B cell (primary cell): ENCODE measurements around the gene TTC9C. TPM values are rescaled to one million over a fixed set of nuclear protein-coding genes. Genes with fewer than 3 reads are reported as not detected.

ENCODE experiments used
- ATAC-seq: fragments of 200-7000 bp; cut with Tn5 transposase; one replicate; pipeline ENCODE4 v1.10.0; 2021; ENCODE audit warnings: low read depth, mild to moderate bottlenecking, moderate number of reproducible peaks, moderate library complexity
- CTCF ChIA-PET: fragments of 350-600 bp; sonication (Branson Sonifier 250); formaldehyde crosslinking; loops from one replicate; lab custom pipeline; 2021; ENCODE audit warnings: antibody characterized with exemption, inconsistent platforms; lab: Charles Lee
- POLR2A ChIA-PET: fragments of 350-600 bp; sonication (Branson Sonifier 250); formaldehyde crosslinking; loops from one replicate; lab custom pipeline; 2021; ENCODE audit warnings: antibody characterized with exemption; lab: Charles Lee
- DNase-seq: peaks from one replicate; pipeline ENCODE4 v3.0.0; 2013
- H2AFZ ChIP-seq: 2 replicates; pipeline ENCODE4 v1.6.1; 2012; ENCODE audit warnings: mild to moderate bottlenecking, low read depth, low read length; ENCODE audit not compliant: insufficient read depth, poor library complexity, severe bottlenecking
- H3K27ac ChIP-seq, 2 donors: 1 replicate in 1 of 2; 2 replicates in 1 of 2; pipeline ENCODE4 v1.5.1; 2012 to 2013; ENCODE audit warnings: low read length in 2 of 2, mild to moderate bottlenecking in 2 of 2, moderate library complexity in 1 of 2
- H3K27me3 ChIP-seq, 4 experiments: fragments of 200-600 bp in 1 of 4; sonication (generic) in 1 of 4; replicated peaks in 1 of 4; 1 replicate in 2 of 4; 2 replicates in 2 of 4; pipeline versions ENCODE4 v1.6.1 to v1.7.0; 2013 to 2016; ENCODE audit warnings: low read length in 3 of 4, mild to moderate bottlenecking in 2 of 4, mixed read lengths in 1 of 4, moderate library complexity in 1 of 4; ENCODE audit not compliant: insufficient read depth in 4 of 4, control insufficient read depth in 3 of 4; ENCODE audit errors: control extremely low read depth in 1 of 4
- H3K36me3 ChIP-seq, 2 experiments: replicated peaks in 1 of 2; 1 replicate in 1 of 2; 2 replicates in 1 of 2; pipeline versions ENCODE4 v1.6.1 to v1.7.1; 2013; ENCODE audit warnings: low read length in 1 of 2; ENCODE audit not compliant: insufficient read depth in 2 of 2, control insufficient read depth in 1 of 2; ENCODE audit errors: control extremely low read depth in 1 of 2, extremely low read depth in 1 of 2
- H3K4me1 ChIP-seq, 2 donors: fragments of 200-600 bp in 1 of 2; sonication (generic) in 1 of 2; 1 replicate in 1 of 2; 2 replicates in 1 of 2; pipeline versions ENCODE4 v1.5.1 to v1.6.1; 2013 to 2017; ENCODE audit warnings: low read length in 2 of 2; ENCODE audit not compliant: control insufficient read depth in 2 of 2, insufficient read depth in 2 of 2
- H3K4me2 ChIP-seq: replicated peaks from 2 replicates; pipeline ENCODE3; 2012; ENCODE audit warnings: mild to moderate bottlenecking, low read depth, low read length; ENCODE audit not compliant: poor library complexity, severe bottlenecking
- H3K4me3 ChIP-seq, 5 experiments: fragments of 200-600 bp in 1 of 5; sonication (generic) in 1 of 5; 1 replicate in 3 of 5; 2 replicates in 2 of 5; pipeline versions ENCODE4 v1.5.1 to v1.7.0; 2011 to 2016; ENCODE audit warnings: low read length in 4 of 5, mild to moderate bottlenecking in 4 of 5, low read depth in 2 of 5, control low read depth in 1 of 5, moderate library complexity in 1 of 5; ENCODE audit not compliant: insufficient read depth in 1 of 5; ENCODE audit errors: control extremely low read depth in 1 of 5, extremely low read depth in 1 of 5
- H3K79me2 ChIP-seq: fragments of 200-600 bp; sonication (generic); one replicate; pipeline ENCODE4 v1.6.0; 2016; ENCODE audit warnings: low read length; ENCODE audit not compliant: control insufficient read depth, insufficient read depth
- H3K9ac ChIP-seq: fragments of 200-600 bp; sonication (generic); 2 replicates; pipeline ENCODE4 v1.6.1; 2017; ENCODE audit warnings: mild to moderate bottlenecking, low read length, moderate library complexity
- H3K9me3 ChIP-seq, 3 donors: one replicate each; pipeline versions ENCODE4 v1.6.1 to v1.7.1; 2013; ENCODE audit warnings: low read length in 2 of 3; ENCODE audit not compliant: control insufficient read depth in 2 of 3, insufficient read depth in 1 of 3; ENCODE audit errors: control extremely low read depth in 1 of 3
- H4K20me1 ChIP-seq: 2 replicates; pipeline ENCODE4 v1.6.0; 2012; ENCODE audit warnings: mild to moderate bottlenecking, low read length; ENCODE audit not compliant: insufficient read depth, control insufficient read depth, poor library complexity, severe bottlenecking
- H3K27ac Mint-ChIP-seq: one replicate; pipeline ENCODE4 v1.8.0; 2021; ENCODE audit warnings: mixed read lengths
- H3K27me3 Mint-ChIP-seq: one replicate; pipeline ENCODE4 v1.8.0; 2021; ENCODE audit warnings: mixed read lengths
- H3K4me1 Mint-ChIP-seq: one replicate; pipeline ENCODE4 v1.8.0; 2021; ENCODE audit warnings: mixed read lengths
- H3K4me3 Mint-ChIP-seq: one replicate; pipeline ENCODE4 v1.8.0; 2021; ENCODE audit warnings: mixed read lengths
- H3K9me3 Mint-ChIP-seq: one replicate; pipeline ENCODE4 v1.8.0; 2022; ENCODE audit warnings: mixed read lengths; ENCODE audit not compliant: insufficient read depth
- CTCF ChIP-seq: fragments of 200-600 bp; IDR thresholded peaks from one replicate; pipeline ENCODE4 v1.8.0; 2022; ENCODE audit warnings: antibody characterized with exemption, mild to moderate bottlenecking
- EZH2 ChIP-seq: IDR thresholded peaks from 2 replicates; pipeline ENCODE4 v1.6.1; 2012; ENCODE audit warnings: borderline replicate concordance, low read depth, mild to moderate bottlenecking, moderate library complexity, low read length; ENCODE audit not compliant: insufficient read depth, poor library complexity, severe bottlenecking
- WGBS: methylation state at CpG from one replicate; pipeline ENCODE4 v1.1.5; 2013; ENCODE audit warnings: missing lambda C conversion rate; ENCODE audit not compliant: insufficient coverage; 5-methylcytosine and 5-hydroxymethylcytosine counted together
- intact Hi-C: fragments of 100-400 bp; cut with micrococcal nuclease; formaldehyde crosslinking; loops from one replicate; pipeline ENCODE4 v1.10.0; 2022
- polyA plus RNA-seq: library from polyadenylated mRNA; depleted of rRNA; stranded (reverse); fragments of >200 nt; gene quantifications from 2 replicates; pipeline ENCODE4 v1.2.3, GENCODE V29; 2012
- total RNA-seq, 2 donors: library from RNA; stranded (reverse); fragments of 120-200 nt in 1 of 2; gene quantifications; 1 replicate in 1 of 2; 2 replicates in 1 of 2; pipeline versions ENCODE4 v1.2.3 to v1.2.4, GENCODE V29; 2013 to 2022

TTC9C gene
- total and polyA plus RNA-seq, 2 donors (not counting 1 experiment from before 2014, with no cell fraction given) = 33.5 to 56.3 TPM

- intact Hi-C loops = no loop called here
- TF ChIP-seq EZH2 (no peak), CTCF (no peak)
- no peak overlapping the region for H3K4me3 Mint-ChIP-seq
- H3K4me2 ChIP-seq = no peak overlapping the region
- no peaks in the 10 kb centered on the region for H3K27me3 Mint-ChIP-seq
- DNase-seq (no peak), ATAC-seq (no peak)
- no peaks in the 10 kb centered on the region for H4K20me1 ChIP-seq
- H3K4me3 ChIP-seq = no peak overlapping the region
- 71% methylated on average over 2 of the region's 2 CpGs for WGBS
- H3K27me3 ChIP-seq = no peaks in the 10 kb centered on the region
- H3K4me1 Mint-ChIP-seq = peaks cover 7% of the 10 kb centered on the region
- peaks cover 0 to 24% of the 10 kb centered on the region in 2 experiments for H3K36me3 ChIP-seq
- no peaks in the 10 kb centered on the region for H3K9me3 Mint-ChIP-seq
- no peaks in the 10 kb centered on the region for H3K9me3 ChIP-seq
- H3K9ac ChIP-seq = no peak overlapping the region
- POLR2A ChIA-PET = no interaction called here
- CTCF ChIA-PET = interaction anchor here (1.0 kb wide), 1 partner anchor 16 kb away, joined by 4 read pairs; the partner anchor contains the start of gene POLR2G
- no peak overlapping the region for H2AFZ ChIP-seq
- no peak overlapping the region for H3K27ac Mint-ChIP-seq
- no peaks in the 10 kb centered on the region for H3K4me1 ChIP-seq
- H3K79me2 ChIP-seq = no peaks in the 10 kb centered on the region
- no peak overlapping the region for H3K27ac ChIP-seq
Measured at GRCh38 chr11:62777389-62777788, 49.1 kb downstream of the TTC9C start.

- Mint-ChIP-seq H3K27ac (no peak overlapping the region), H3K9me3 (no peaks in the 10 kb centered on the region), H3K4me3 (no peak overlapping the region), H3K27me3 (no peaks in the 10 kb centered on the region), H3K4me1 (peaks cover 7% of the 10 kb centered on the region)
- Histone ChIP-seq H2AFZ (no peak overlapping the region), H3K9me3 (no peaks in the 10 kb centered on the region), H3K27ac (no peak overlapping the region), H3K79me2 (no peaks in the 10 kb centered on the region), H3K4me1 (no peaks in the 10 kb centered on the region), H3K36me3 (peaks cover 1 to 29% of the 10 kb centered on the region in 2 experiments), H4K20me1 (no peaks in the 10 kb centered on the region), H3K4me2 (no peak overlapping the region), H3K9ac (no peak overlapping the region), H3K4me3 (no peak overlapping the region), H3K27me3 (no peaks in the 10 kb centered on the region)
- DNase-seq (no peak), ATAC-seq (no peak)
- 94% methylated on average over 3 of the region's 3 CpGs for WGBS
- ChIA-PET POLR2A (interaction anchor here (0.6 kb wide), 1 partner anchor 33 kb away, joined by 3 read pairs; no protein-coding TSS in a partner anchor), CTCF (no interaction called here)
- intact Hi-C loops = no loop called here
- no peak for TF ChIP-seq CTCF
- no peak for TF ChIP-seq EZH2
Measured at GRCh38 chr11:62778441-62778840, 50.2 kb downstream of the TTC9C start.
